Astrocyte (in vitro differentiated cells and primary cell): Measurements from ENCODE around the gene ANKRD53. TPM values are rescaled to one million over a fixed set of nuclear protein-coding genes. Genes with fewer than 3 reads are reported as not detected.

Experiments used
- DNase-seq: peaks from one replicate; pipeline ENCODE4 v3.0.0-alpha.2; 2010; ENCODE audit warnings: low read depth
- FAIRE-seq: peaks from 2 replicates; lab custom pipeline; 2011; peaks lifted over from hg19 to GRCh38; lab: Jason Lieb, UNC
- H2AFZ ChIP-seq: 2 replicates; pipeline ENCODE4 v1.6.0; 2012; ENCODE audit warnings: low read depth, low read length, inconsistent platforms
- H3K27ac ChIP-seq: 2 replicates; pipeline ENCODE4 v1.5.1; 2011; ENCODE audit warnings: low read depth, low read length, inconsistent platforms
- H3K27me3 ChIP-seq: 2 replicates; pipeline ENCODE4 v1.6.0; 2011; ENCODE audit warnings: low read length, inconsistent platforms; ENCODE audit not compliant: insufficient read depth
- H3K36me3 ChIP-seq: 2 replicates; pipeline ENCODE4 v1.5.1; 2011; ENCODE audit warnings: low read length, inconsistent platforms; ENCODE audit not compliant: insufficient read depth
- H3K4me1 ChIP-seq: 2 replicates; pipeline ENCODE4 v1.5.1; 2011; ENCODE audit warnings: low read length, inconsistent platforms; ENCODE audit not compliant: insufficient read depth
- H3K4me2 ChIP-seq: 2 replicates; pipeline ENCODE4 v1.6.0; 2012; ENCODE audit warnings: low read length, inconsistent platforms
- H3K4me3 ChIP-seq: 2 replicates; pipeline ENCODE4 v1.5.1; 2011; ENCODE audit warnings: low read depth, mild to moderate bottlenecking, low read length, inconsistent platforms; ENCODE audit not compliant: insufficient read depth
- H3K79me2 ChIP-seq: 2 replicates; pipeline ENCODE4 v1.6.0; 2012; ENCODE audit warnings: mild to moderate bottlenecking, low read length, inconsistent platforms; ENCODE audit not compliant: insufficient read depth
- H3K9ac ChIP-seq: 2 replicates; pipeline ENCODE4 v1.6.0; 2012; ENCODE audit warnings: mild to moderate bottlenecking, low read length, inconsistent platforms
- H3K9me3 ChIP-seq: 2 replicates; pipeline ENCODE4 v1.5.1; 2012; ENCODE audit warnings: low read depth, mild to moderate bottlenecking, low read length, inconsistent platforms; ENCODE audit not compliant: insufficient read depth
- H4K20me1 ChIP-seq: 2 replicates; pipeline ENCODE4 v1.6.0; 2012; ENCODE audit warnings: low read length, inconsistent platforms; ENCODE audit not compliant: insufficient read depth
- H3K27ac Mint-ChIP-seq: one replicate; pipeline ENCODE4 v1.8.0; 2021; ENCODE audit warnings: mild to moderate bottlenecking, mixed read lengths; ENCODE audit not compliant: unreplicated experiment
- H3K27me3 Mint-ChIP-seq: one replicate; pipeline ENCODE4 v1.8.0; 2021; ENCODE audit warnings: low read depth, mixed read lengths; ENCODE audit not compliant: unreplicated experiment
- H3K36me3 Mint-ChIP-seq: one replicate; pipeline ENCODE4 v1.8.0; 2021; ENCODE audit warnings: low read depth, mixed read lengths; ENCODE audit not compliant: unreplicated experiment
- H3K4me1 Mint-ChIP-seq: one replicate; pipeline ENCODE4 v1.8.0; 2021; ENCODE audit warnings: low read depth, mixed read lengths; ENCODE audit not compliant: unreplicated experiment
- H3K4me3 Mint-ChIP-seq: one replicate; pipeline ENCODE4 v1.8.0; 2021; ENCODE audit warnings: mild to moderate bottlenecking, moderate library complexity, mixed read lengths; ENCODE audit not compliant: unreplicated experiment
- H3K9me3 Mint-ChIP-seq: one replicate; pipeline ENCODE4 v1.8.0; 2021; ENCODE audit warnings: mild to moderate bottlenecking, mixed read lengths; ENCODE audit not compliant: unreplicated experiment
- CTCF ChIP-seq: IDR thresholded peaks from 2 replicates; pipeline ENCODE4 v1.5.1; 2011; ENCODE audit warnings: low read depth, mild to moderate bottlenecking, inconsistent platforms, low read length, moderate library complexity; ENCODE audit not compliant: insufficient read depth
- EZH2 ChIP-seq: IDR thresholded peaks from 2 replicates; pipeline ENCODE4 v1.6.1; 2012; ENCODE audit warnings: mild to moderate bottlenecking, low read length, inconsistent platforms; ENCODE audit not compliant: insufficient read depth
- total RNA-seq: library from RNA; stranded (reverse); gene quantifications from 2 replicates; pipeline ENCODE4 v1.2.1, GENCODE V29; 2021

ANKRD53 gene
- total RNA-seq, 1 donor from 2014 or later = 1.1 TPM

- H3K36me3 Mint-ChIP-seq = no peaks in the 10 kb centered on the region
- Histone ChIP-seq H3K79me2 (no peaks in the 10 kb centered on the region), H3K9ac (no peak overlapping the region), H2AFZ (no peak overlapping the region), H3K4me2 (no peak overlapping the region), H3K4me1 (no peaks in the 10 kb centered on the region), H3K27ac (no peak overlapping the region), H3K36me3 (no peaks in the 10 kb centered on the region), H4K20me1 (no peaks in the 10 kb centered on the region), H3K4me3 (no peak overlapping the region), H3K27me3 (peaks cover 21% of the 10 kb centered on the region), H3K9me3 (no peaks in the 10 kb centered on the region)
- no peaks in the 10 kb centered on the region for H3K4me1 Mint-ChIP-seq
- no peak overlapping the region for H3K27ac Mint-ChIP-seq
- no peaks in the 10 kb centered on the region for H3K9me3 Mint-ChIP-seq
- FAIRE-seq (no peak), DNase-seq (no peak)
- H3K27me3 Mint-ChIP-seq = peaks cover 27% of the 10 kb centered on the region
- no peak overlapping the region for H3K4me3 Mint-ChIP-seq
- TF ChIP-seq CTCF = no peak
- no peak for TF ChIP-seq EZH2
Observed at GRCh38 chr2:70954886-70955285, 23.5 kb upstream of the ANKRD53 start.

GRCh38 chr2:70956141-70956540, 22.3 kb upstream of the ANKRD53 start:
- Mint-ChIP-seq H3K27me3 (peaks cover 32% of the 10 kb centered on the region), H3K27ac (no peak overlapping the region)
- TF ChIP-seq CTCF (no peak), EZH2 (no peak)

DNA sequence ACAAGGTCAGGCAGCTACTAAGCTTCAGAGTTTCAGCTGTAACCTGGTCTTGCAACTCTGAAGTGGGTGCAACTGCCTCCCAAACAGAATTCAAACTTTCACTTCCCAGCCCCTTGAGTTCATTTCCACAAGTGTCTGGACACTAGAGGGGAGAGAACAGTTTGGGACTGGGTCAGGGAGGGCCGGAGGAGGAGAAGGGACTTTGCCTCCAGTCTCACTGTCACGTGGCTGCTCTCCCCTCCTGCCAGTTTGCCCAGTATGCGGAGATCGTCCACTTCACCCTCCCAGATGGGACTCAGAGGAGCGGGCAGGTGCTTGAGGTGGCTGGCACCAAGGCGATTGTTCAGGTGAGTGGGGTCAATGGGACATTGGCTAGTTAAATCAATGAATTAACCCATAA, 20.6 kb upstream of the ANKRD53 start:
- H3K79me2 ChIP-seq = no peaks in the 10 kb centered on the region
- H3K27me3 ChIP-seq = peaks cover 25% of the 10 kb centered on the region
- no peak overlapping the region for H3K27ac ChIP-seq
- no peaks in the 10 kb centered on the region for H3K36me3 ChIP-seq
- TF ChIP-seq EZH2 (no peak), CTCF (no peak)
- H3K9me3 ChIP-seq = no peaks in the 10 kb centered on the region
- no peak overlapping the region for H3K27ac Mint-ChIP-seq
- H3K4me1 Mint-ChIP-seq = no peaks in the 10 kb centered on the region
- H3K4me1 ChIP-seq = no peaks in the 10 kb centered on the region
- H3K4me3 Mint-ChIP-seq = no peak overlapping the region
- peaks cover 2% of the 10 kb centered on the region for H3K9me3 Mint-ChIP-seq
- peaks cover 1% of the 10 kb centered on the region for H3K36me3 Mint-ChIP-seq
- DNase-seq = no peak
- no peak overlapping the region for H3K4me3 ChIP-seq
- no peak overlapping the region for H3K9ac ChIP-seq
- no peak overlapping the region for H3K4me2 ChIP-seq
- H2AFZ ChIP-seq = no peak overlapping the region
- no peak for FAIRE-seq
- H4K20me1 ChIP-seq = no peaks in the 10 kb centered on the region
- H3K27me3 Mint-ChIP-seq = peaks cover 48% of the 10 kb centered on the region

More at GRCh38 chr2:70956141-70956540, 22.3 kb upstream of the ANKRD53 start:
- Histone ChIP-seq H3K9me3 (no peaks in the 10 kb centered on the region), H3K27me3 (peaks cover 21% of the 10 kb centered on the region), H3K79me2 (no peaks in the 10 kb centered on the region), H3K4me3 (no peak overlapping the region), H3K36me3 (no peaks in the 10 kb centered on the region), H4K20me1 (no peaks in the 10 kb centered on the region), H3K4me1 (no peaks in the 10 kb centered on the region), H2AFZ (no peak overlapping the region), H3K27ac (no peak overlapping the region), H3K9ac (no peak overlapping the region), H3K4me2 (no peak overlapping the region)
- H3K4me1 Mint-ChIP-seq = no peaks in the 10 kb centered on the region
- no peaks in the 10 kb centered on the region for H3K9me3 Mint-ChIP-seq
- H3K4me3 Mint-ChIP-seq = no peak overlapping the region
- FAIRE-seq = no peak
- H3K36me3 Mint-ChIP-seq = peaks cover 1% of the 10 kb centered on the region
- no peak for DNase-seq
